Hematopoietic multipotent progenitor cell treated with erythropoietin and hydrocortisone succinate and interleukin-3 and kit ligand, for 4 days (in vitro differentiated cells): ENCODE measurements around the gene PDE1C.
A peak's percentile ranks its signal among the peaks of the same experiment; 100 is the strongest.
"Not testable (repeated sequence)": the region's sequence is repeated elsewhere in the genome, so short reads cannot be mapped to it uniquely, and the experiment has no call there.

Source experiments
- DNase-seq: peaks from one replicate; pipeline ENCODE4 v3.0.0-alpha.2; 2015

Gene PDE1C

GRCh38 chr7:31887006-31887405, 183.2 kb downstream of the PDE1C start:
- no peak for DNase-seq

GRCh38 chr7:31885171-31885570, 185.0 kb downstream of the PDE1C start:
- no peak for DNase-seq

GRCh38 chr7:31883761-31884164, 186.4 kb downstream of the PDE1C start:
- no peak for DNase-seq

GRCh38 chr7:31882187-31882586, 188.0 kb downstream of the PDE1C start:
- no peak for DNase-seq

GRCh38 chr7:31878875-31879274, 191.3 kb downstream of the PDE1C start:
- DNase-seq: no peak

GRCh38 chr7:31875424-31875823, 194.8 kb downstream of the PDE1C start:
- peak; percentile 26 for DNase-seq

- DNase-seq: peak; percentile 3
Observed at GRCh38 chr7:31874631-31875386, 195.4 kb downstream of the PDE1C start.

- no peak for DNase-seq
Observed at GRCh38 chr7:31873816-31874597, 196.2 kb downstream of the PDE1C start.

- no peak for DNase-seq
Observed at GRCh38 chr7:31872545-31873370, 197.4 kb downstream of the PDE1C start.

- no peak for DNase-seq
Observed at GRCh38 chr7:31864646-31865045, 205.6 kb downstream of the PDE1C start.

- no peak for DNase-seq
Observed at GRCh38 chr7:31860925-31861324, 209.3 kb downstream of the PDE1C start.

- DNase-seq: no peak
Observed at GRCh38 chr7:31858055-31858454, 212.2 kb downstream of the PDE1C start.

GRCh38 chr7:31857172-31857571, 213.0 kb downstream of the PDE1C start:
- DNase-seq: no peak

- DNase-seq: no peak
Observed at GRCh38 chr7:31856337-31856736, 213.9 kb downstream of the PDE1C start.

- DNase-seq: no peak
Observed at GRCh38 chr7:31855530-31855929, 214.7 kb downstream of the PDE1C start.

GRCh38 chr7:31853380-31853779, 216.8 kb downstream of the PDE1C start:
- no peak for DNase-seq

- DNase-seq: no peak
Observed at GRCh38 chr7:31852462-31852861, 217.7 kb downstream of the PDE1C start.

- DNase-seq: no peak
Observed at GRCh38 chr7:31851119-31851518, 219.1 kb downstream of the PDE1C start.

GRCh38 chr7:31850601-31851000, 219.6 kb downstream of the PDE1C start:
- DNase-seq: no peak

GRCh38 chr7:31850066-31850465, 220.1 kb downstream of the PDE1C start:
- no peak for DNase-seq

- DNase-seq: no peak
Observed at GRCh38 chr7:31835471-31835870, 234.7 kb downstream of the PDE1C start.

GRCh38 chr7:31833625-31834024, 236.6 kb downstream of the PDE1C start:
- not testable (repeated sequence) for DNase-seq

GRCh38 chr7:31828520-31828919, 241.7 kb downstream of the PDE1C start:
- DNase-seq: no peak
